GM21423 (cell line): ENCODE measurements around the gene PAX8.

Experiments
- ATAC-seq: cut with Tn5 transposase; IDR thresholded peaks from one replicate; pipeline ENCODE4 v1.9.1; 2021; ENCODE audit warnings: mild to moderate bottlenecking, moderate library complexity; ENCODE audit not compliant: unreplicated experiment

Gene PAX8

GRCh38 chr2:113268621-113269360 is 9.9 kb downstream of the PAX8 start:
- no peak for ATAC-seq

GRCh38 chr2:113266431-113266830 is 12.3 kb downstream of the PAX8 start:
- no peak for ATAC-seq

- no peak for ATAC-seq
Observed at GRCh38 chr2:113264713-113265403, 13.9 kb downstream of the PAX8 start.

GRCh38 chr2:113263546-113263945 is 15.2 kb downstream of the PAX8 start:
- ATAC-seq = no peak

DNA sequence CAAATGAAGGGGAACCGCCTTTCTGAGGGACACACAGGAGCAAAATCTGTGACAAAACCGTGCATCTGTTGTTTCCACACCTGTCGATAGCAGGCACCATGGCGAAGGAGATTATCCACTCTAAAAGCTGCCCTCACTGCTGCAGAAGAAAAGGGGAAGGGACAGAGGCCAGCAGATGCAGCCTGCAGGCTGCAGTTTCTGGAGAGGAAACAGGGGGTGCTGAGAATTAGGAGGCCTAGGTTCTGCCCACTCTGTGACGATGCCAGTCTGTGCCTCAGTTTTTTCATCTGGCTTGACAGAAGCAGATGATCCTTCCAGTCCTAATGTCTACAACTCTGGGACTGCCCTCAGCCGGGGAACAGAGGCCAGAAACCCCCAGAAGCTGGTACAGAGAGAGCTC is 17.7 kb downstream of the PAX8 start:
- ATAC-seq = no peak

DNA sequence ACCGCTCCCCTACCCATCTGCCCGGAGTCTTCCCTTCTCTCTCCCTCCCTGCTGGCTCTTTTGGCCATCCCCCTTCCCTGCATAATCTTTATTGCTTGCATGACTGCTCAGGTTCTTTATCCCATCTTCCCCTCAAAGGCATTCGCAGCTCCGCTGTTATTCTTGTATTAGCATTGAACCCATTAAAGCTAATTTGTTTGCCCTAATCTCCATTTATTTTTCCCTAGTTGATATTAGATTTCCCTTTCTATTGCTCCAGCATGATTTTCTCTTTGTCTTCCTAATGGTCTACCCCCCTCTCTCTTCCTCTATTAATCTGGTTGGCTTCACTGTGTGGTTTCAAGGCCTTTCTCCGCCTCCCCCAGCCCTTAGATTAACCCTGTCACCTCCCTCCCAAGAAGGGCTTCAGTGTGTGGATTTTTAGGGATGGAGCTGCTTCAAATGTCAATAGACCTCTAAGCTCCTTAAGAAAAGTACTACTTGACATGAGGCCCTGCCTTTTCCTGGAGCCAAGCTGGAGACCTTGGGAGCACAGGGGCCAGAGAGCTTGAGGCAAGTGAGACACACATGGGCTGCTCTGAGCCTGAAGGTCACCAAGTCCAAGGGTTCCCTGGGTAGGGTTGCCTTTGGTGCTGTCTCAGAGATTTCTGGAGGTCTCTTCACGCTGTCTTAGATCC is 20.1 kb downstream of the PAX8 start:
- ATAC-seq = no peak

DNA sequence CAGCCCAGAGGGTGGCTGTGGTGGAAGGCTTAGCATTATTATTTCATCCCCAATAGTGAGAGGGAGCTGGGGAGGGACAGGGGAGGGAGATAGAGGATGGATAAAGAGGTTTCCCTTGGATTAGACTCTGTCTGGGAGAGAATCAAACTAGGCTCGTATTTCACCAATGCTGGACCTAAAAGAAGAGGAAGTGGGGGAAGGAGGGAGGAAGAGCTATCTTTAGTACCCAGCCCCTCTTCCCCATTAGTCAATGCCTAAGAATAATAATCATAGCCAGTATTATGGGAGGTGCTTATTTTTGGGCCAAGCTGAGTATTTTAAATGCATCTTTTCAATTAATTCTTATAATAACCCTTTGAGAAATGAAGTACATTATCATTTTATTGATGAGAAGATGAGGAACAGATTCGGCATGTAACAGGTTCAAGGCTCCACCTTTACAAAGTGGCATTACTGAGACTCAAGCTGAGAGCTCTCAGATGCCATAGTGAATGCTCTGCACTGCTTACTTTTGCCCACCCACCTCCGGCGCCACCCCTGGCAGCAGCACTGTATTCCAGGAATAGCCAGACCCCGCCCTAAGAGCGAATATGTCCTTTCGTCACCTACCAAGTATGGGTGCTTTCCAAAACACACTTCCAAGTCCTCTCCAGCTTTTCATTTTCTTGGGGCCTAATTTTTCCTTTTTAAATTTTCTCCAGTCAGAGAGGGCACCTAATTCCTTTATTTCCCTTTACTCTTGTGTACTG is 21.0 kb downstream of the PAX8 start:
- no peak for ATAC-seq

DNA sequence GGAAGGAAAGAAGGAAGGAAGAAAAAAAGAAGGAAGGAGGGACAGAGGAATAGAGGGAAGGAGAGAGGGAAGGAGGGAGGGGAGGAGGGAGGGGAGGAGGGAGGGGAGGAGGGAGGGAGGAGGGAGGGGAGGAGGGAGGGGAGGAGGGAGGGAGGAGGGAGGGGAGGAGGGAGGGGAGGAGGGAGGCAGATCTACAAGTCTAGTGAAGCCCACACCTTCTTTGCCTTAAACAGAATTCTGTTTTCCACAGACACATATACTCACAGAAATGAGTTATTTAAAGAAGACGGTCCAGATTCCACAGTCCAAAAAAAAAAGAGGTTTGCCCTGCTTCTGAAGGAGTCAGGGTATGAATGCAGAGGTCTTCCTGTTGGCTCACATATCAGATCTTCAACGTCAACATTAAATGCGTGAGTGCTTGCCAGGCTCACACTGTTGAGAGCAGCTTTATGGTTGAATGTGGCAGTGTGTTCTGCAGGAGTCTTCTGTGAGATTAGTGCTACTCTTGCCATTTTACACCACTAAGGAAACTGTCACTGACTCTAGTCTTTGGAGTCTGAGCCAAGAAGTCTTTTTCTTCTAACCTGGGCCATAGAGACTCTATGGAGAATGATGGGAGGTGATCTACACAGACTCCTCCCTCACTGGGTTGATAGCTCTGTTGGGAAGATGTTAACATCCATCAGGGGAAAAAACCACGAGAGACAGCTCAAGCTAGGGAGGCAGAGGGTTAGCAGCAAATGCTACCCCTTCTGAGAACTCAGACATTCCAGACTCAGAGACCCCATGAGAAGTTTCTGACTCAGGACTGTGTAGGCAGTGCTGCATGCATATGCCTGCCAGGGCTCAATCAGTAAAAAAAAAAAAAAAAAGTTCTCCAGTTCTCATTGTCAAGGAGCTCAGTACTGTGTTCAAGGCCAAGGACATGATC is 23.3 kb downstream of the PAX8 start:
- no peak for ATAC-seq

- ATAC-seq = no peak
Observed at GRCh38 chr2:113253453-113253852, 25.3 kb downstream of the PAX8 start.

DNA sequence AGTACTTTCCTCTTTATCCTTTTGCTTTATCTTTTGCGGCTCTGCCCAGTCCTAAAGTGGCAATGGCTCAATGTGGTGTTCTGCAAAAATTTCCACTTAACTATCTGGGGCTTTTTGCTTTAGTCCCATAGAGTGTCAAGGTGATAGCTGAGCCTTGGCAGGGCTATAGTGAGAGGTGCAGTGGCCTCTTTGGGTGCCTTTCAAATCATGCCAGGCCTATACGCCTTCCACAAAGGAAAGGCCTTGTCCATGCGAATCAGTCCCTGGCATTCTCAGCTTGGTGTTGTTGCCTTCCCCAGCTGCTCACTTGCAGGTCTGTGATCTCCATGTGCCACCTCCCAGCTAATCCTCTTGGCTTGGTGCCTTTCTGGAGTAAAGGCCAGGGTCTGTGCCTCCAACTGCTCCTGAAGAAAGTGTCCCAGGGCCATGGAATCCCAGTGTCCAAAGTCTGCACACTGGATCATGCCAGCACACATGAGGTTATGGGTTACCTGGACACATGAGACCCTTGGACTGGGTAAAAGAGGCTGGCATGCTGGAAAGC is 26.6 kb downstream of the PAX8 start:
- ATAC-seq = no peak

- ATAC-seq = no peak
Observed at GRCh38 chr2:113251118-113251517, 27.6 kb downstream of the PAX8 start.

DNA sequence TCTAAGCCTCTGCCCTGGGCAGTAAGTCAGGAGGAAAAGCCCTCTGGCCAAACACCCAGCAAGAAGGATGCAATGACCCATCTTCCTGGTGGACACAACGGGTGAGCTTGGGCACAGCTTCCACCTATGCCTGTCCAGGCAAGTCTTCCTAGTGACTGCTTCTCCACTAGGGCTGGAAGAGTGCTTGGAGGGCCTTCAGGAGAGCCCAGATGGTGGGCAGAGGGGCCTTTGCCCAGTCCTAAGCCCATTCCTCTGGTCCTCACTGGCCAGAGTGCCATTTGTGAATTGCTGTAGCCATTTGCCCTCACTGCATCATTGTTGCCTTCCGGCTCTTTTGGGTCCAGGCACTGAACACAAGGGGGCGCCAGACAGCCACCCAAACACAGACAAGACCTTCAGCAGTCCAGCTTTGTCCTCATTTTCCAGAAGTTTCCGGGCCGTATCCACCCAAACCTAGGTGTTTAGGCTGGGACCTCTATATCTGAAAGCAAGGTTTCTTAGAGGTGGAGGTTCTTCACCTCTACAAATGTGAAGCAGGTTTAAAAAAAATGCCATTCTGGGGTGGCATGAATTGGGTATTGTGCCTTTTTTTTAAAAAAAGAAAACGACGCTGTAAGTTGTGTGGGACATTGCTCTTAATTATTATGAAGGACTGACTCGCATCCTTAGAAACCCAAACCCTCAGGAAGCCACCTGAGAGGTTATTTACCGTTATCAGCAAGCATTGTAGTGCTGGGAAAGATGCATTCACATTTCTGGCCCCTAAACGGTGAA is 29.5 kb downstream of the PAX8 start:
- ATAC-seq = no peak

DNA sequence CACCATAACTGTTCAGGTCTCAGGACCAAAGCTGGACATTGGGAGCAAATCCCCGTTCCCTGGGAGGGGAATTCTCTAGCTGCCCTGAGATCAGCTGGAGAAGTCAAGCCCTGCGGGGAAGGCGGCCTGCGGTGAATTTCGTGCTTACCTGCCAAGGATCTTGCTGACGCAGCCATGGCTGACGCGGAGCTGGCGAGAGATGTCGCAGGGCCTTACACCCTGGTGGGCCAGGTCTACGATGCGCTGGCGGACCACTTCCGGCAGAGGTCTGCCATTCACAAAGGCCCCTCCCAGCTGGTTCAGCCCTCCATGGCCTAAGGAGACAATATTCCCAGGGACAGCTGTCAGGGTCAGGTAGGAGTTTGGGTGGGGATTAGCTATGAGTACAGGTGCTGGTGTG is 32.1 kb downstream of the PAX8 start:
- ATAC-seq = no peak

GRCh38 chr2:113245276-113245711 is 33.4 kb downstream of the PAX8 start:
- ATAC-seq = no peak

GRCh38 chr2:113242327-113242726 is 36.4 kb downstream of the PAX8 start:
- ATAC-seq = no peak

DNA sequence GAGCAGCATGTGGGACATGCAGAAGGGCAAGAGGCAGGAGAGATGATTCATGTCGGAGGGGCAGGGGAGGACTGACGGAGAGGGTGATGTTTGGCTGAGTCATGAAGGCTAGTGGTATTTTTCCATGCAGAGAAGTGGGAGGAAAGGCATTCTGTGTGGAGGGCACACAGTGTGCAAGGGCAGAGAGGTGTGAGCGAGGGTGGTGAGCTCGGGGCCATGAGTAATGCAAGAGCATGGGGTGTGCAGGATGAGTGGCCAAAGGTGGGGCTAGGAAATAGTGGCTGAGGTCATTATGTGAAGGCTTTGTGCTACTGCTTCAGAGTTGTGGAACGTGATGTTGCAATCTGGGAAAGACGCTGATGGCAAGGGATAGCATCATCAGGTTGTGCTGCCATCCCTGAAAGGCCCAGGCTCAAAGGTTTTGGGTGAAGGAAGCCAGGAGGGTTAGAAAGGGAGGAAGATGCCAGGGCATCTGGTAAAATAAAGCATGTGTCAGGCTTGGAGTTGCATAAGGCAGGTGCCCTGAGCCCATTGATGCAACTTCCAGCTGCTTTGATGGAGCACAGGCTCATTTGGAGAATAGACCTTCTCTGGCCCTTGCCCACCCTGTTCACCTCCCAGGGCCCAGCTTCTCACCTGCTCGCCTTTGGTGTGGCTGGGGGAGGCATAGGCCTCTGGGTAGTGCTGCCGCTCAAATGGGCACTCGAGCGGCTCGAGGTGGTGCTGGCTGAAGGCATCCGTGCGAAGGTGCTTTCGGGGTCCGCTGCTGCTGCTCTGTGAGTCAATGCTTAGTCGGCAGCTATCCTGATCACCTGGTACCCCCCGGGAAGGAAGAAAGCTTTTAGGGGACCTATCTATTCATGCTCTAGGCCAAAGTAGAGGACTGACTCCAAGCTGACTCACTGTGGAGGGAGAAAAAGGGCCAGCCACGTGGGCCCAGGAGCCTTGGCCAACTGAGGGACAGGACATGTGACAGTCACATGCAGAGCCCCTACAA is 37.5 kb downstream of the PAX8 start:
- no peak for ATAC-seq

GRCh38 chr2:113240150-113240914 is 38.4 kb downstream of the PAX8 start:
- ATAC-seq = no peak
